GM18907 (cell line): ENCODE results near the gene DHRS11.

Source experiments
- ATAC-seq: cut with Tn5 transposase; IDR thresholded peaks from one replicate; pipeline ENCODE4 v1.9.1; 2021; ENCODE audit warnings: mild to moderate bottlenecking, moderate library complexity; ENCODE audit not compliant: unreplicated experiment

Gene DHRS11

DNA sequence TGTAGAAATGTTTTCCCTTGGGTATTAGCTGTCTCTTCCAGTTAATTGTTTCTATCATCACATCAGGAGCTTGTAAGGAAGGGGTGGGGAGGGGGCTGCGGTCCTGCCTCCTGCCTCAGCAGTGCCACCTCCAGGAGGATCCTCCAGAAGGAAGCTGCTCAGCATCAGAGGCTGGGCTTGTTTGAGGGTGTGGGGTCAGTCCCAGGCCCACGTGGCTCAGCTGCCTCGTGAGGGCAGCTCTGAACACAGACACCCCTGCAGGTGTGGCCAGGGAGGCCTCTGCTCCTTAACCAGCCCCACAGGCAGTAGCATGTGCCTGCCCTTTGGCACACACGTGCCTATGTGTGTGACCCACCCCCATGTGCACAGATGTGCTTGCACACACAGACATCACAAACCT, 56.0 kb downstream of the DHRS11 start:
- no peak for ATAC-seq

DNA sequence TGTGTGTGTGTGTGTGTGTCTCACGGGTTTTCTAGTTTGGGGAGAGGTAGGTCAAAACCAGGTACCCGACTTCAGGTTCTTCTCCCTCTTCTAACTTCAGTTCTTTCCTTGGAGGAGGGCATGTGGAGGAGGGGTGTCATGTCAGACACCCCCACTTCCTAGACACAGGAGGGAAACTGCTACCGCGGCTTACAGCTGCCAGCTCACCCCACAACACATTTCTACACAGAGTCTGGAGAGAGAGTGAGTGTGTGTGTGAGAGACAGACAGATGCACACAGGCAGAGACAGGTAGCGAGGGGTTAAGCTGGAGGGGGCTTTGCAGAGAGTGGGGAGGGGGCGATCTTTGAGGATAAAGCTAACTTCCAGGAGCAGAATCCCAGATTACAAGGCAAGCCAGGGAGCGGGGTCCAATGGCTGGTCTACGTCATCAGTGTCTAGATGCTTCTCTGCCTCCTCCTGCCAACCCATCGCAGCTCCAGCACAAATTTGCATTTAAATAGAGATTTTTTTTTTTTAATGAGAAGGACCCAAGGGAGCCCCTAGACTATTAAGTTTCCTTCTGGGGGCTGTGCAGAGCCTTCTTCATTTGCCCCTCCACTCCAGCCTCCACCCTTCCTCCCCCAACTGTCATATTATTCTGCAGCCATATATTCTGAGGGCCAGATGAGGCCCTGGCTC, 58.6 kb downstream of the DHRS11 start:
- ATAC-seq = no peak
